GM19238 (cell line): ENCODE data around the gene GPR84.
"Not testable (repeated sequence)": the region's sequence is repeated elsewhere in the genome, so short reads cannot be mapped to it uniquely, and the experiment has no call there.

ENCODE experiments used
- DNase-seq: peaks from one replicate; pipeline ENCODE4 v3.0.0; 2011; ENCODE audit warnings: low spot score; ENCODE audit not compliant: insufficient read length

GPR84 gene

DNA sequence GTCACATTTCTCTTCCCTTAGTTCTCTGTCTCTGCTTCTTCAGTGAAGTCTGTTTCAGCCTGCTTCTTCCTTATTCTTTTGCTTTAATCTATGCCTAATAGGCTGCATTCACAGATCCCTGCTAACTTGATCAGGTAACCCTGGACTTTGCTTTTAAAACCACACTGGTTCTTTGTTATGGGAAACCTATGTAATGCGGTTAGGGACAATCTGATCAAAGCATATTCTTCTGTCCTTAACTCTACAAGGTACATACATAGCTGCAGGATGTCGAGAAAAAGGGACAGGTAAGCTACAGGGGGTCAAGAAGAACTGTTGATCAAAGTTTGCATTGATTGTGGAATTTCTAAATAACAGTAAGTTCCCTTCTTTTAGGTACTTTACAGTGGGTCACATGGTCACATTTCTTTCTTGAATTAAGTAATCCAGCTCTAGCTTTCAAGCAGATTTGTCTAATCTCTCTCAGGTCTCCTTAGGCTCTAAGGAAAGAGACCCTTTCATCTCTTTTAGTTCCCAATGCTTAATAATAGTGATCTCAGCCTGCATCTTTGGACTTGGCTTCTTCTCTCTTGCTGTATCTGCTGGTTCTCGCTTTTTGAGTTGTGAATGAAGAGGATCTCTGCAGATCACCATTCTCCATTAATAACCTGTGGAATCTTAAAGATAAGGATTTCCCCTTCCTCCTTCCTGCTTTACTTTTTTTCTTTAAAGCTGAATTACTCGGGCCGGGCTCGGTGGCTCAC, 35.5 kb downstream of the GPR84 start:
- DNase-seq, result no peak

GRCh38 chr12:54325442-54326109, 38.7 kb downstream of the GPR84 start:
- not testable (repeated sequence) for DNase-seq

DNA sequence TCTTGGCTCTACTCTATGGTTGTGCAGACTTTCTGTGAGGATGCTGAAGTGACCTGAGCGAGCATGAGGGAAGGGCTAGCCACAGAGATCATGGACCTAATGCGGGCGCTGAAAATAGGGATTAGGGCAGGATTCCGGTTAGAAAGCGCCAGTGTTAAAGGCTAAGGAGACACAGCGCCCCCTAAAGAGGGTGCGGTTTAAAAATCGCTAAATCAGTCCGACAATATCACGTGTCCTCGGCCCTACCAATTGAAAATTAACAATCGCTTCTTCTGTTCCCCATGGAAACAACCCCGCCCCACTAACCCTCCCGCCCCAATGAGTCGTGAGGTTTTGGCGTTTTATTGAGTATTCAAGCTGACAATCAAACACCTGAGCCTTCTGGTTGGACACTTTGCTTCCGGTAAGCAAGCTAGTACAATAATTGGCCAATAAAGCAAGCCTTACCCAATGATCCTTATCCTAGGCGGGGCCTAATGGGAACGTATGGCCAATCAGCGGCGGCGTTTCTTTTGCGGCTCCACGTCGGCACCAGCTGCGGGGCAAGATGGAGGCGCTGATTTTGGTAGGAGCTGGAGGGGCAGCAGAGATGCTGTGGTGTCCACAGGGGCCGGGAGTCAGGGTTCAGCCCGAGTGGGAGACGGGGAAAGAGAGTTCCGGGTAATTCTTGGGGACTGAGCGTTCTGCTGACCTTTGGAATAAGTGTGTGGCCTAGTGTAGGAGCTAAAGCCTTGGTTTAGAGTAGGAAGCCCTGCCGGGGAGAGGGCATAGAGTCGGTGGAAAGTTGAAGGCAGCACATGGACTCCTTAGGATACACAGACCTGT, 39.5 kb downstream of the GPR84 start, which contains the start of gene COPZ1:
Gene COPZ1 (plus strand): TSS at position 515 of the 825 bp plus-strand sequence. CDS start 33 bp downstream, at position 548.
- DNase-seq, result peak; percentile 85

GRCh38 chr12:54321363-54321762, 42.9 kb downstream of the GPR84 start:
- DNase-seq, result no peak
